HFFc6 (cell line): ENCODE data around the gene SPIN3. TPM values are rescaled to one million over a fixed set of nuclear protein-coding genes. Genes with fewer than 3 reads are reported as not detected.
"Not testable (repeated sequence)": the region's sequence is repeated elsewhere in the genome, so short reads cannot be mapped to it uniquely, and the experiment has no call there.

ENCODE experiments used
- DNase-seq: peaks from one replicate; pipeline ENCODE4 v3.0.0-alpha.2; 2018
- H3K27ac Mint-ChIP-seq: 2 replicates; pipeline ENCODE4 v1.8.0; 2020; ENCODE audit warnings: mild to moderate bottlenecking, mixed read lengths
- H3K27me3 Mint-ChIP-seq: 2 replicates; pipeline ENCODE4 v1.8.0; 2021; ENCODE audit warnings: mild to moderate bottlenecking, moderate library complexity, mixed read lengths; ENCODE audit not compliant: insufficient read depth
- H3K36me3 Mint-ChIP-seq: 2 replicates; pipeline ENCODE4 v1.8.0; 2021; ENCODE audit warnings: low read depth, mixed read lengths
- H3K4me1 Mint-ChIP-seq: 2 replicates; pipeline ENCODE4 v1.8.0; 2020; ENCODE audit warnings: low read depth, mixed read lengths
- H3K4me3 Mint-ChIP-seq: 2 replicates; pipeline ENCODE4 v1.8.0; 2020; ENCODE audit warnings: mild to moderate bottlenecking, moderate library complexity, mixed read lengths
- H3K9me3 Mint-ChIP-seq: 2 replicates; pipeline ENCODE4 v1.8.0; 2020; ENCODE audit warnings: mild to moderate bottlenecking, mixed read lengths
- CTCF ChIP-seq: fragments of 200-600 bp; sonication (generic); IDR thresholded peaks from 2 replicates; pipeline ENCODE4 v1.5.0; 2021; ENCODE audit warnings: antibody characterized with exemption, mild to moderate bottlenecking
- long read RNA-seq: library from polyadenylated mRNA; unstranded; transcript quantifications from one replicate; pipeline ENCODE4 v2.0.0, GENCODE V29; 2019
- total RNA-seq, 6 experiments: library from RNA; stranded (reverse); fragmentation: NEBNext Ultra II Directional; extraction: Animal tissue kit (Norgen Biotek cat#: 25700); gene quantifications; 2 replicates in 1 of 6; 3 replicates in 5 of 6; pipeline ENCODE4 v1.2.3, GENCODE V29; 2021

SPIN3 gene
- 1 to 10 TPM; 6.3 to 8.1 (median 7.2) TPM for total RNA-seq
- long read RNA-seq, full-length matches to known transcripts, result 4 of 4 reads
- long read RNA-seq, partial matches to known transcripts, result 0 of 4 reads
- long read RNA-seq, other reads (novel, unspliced or antisense), result 0 of 4 reads

DNA sequence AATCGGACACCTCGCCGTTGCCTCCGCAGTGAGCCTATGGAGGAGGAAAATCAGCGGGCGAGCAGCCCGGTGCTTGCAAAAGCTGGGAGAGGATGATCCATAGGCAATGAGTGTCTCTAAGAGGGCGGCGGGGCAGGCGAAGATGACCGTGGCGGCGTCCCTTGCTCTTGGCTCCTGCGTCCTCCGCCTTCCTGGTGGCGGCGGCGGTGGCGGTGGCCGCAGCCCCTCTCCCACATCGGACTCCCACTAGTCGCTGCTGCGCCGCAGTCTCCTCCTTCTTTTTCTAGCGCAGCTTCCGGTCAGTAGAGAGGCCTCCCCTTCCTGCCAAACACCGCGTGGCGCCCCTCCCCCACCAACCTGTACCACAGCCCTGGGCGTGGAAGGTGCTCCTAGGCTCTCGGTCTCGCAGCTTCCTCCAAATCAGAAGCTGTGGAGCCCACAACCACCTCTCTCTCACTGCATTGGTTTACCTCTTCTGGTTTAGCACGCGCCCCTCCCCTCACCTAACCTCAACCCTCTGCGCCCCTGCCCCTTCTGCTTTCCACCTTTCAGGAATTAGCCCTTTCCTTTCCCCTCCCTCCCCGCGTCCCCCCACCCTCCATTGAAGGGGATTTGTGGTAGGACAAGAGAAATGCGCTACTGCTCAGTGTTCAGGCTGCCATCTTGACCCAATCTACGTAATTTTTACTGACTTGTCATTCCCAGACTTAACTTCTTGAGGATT, at the start of gene SPIN3:
Gene SPIN3, minus strand, starts transcription at position 271 of the 724 bp plus-strand sequence. CDS start 594 bp downstream, outside the sequence.
- H3K27me3 Mint-ChIP-seq, result peaks cover 2% of the 10 kb centered on the region; the same call in 1 of the 2 replicates
- H3K4me3 Mint-ChIP-seq, result peak within 1 kb of the TSS; percentile 94
- H3K27ac Mint-ChIP-seq, result peak within 1 kb of the TSS; percentile 93
- H3K4me1 Mint-ChIP-seq, result peaks cover 22% of the 10 kb centered on the region
- no peak for TF ChIP-seq CTCF
- peaks cover 8% of the 10 kb centered on the region for H3K36me3 Mint-ChIP-seq
- peak; percentile 45 for DNase-seq
- no peaks in the 10 kb centered on the region for H3K9me3 Mint-ChIP-seq

DNA sequence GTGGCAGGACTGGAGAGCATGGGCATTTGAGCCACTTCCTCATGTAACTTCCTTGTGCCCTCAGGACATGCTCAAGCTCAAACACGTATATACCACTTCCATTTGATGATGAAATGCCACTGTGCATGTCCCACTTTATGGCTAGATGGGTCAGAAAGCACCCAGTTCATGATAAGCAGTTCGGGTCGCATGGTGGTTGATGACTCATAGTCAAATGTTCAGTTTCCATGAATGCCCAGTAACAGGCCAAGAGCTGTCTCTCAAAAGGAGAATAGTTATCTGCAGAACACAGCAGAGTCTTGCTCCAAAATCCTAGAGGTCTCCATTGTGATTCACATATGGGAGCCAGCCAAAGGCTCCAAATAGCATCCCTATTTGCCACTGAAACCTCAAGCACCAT, 48.9 kb upstream of the SPIN3 start:
- Mint-ChIP-seq H3K9me3 (no peaks in the 10 kb centered on the region), H3K27ac (no peak overlapping the region), H3K36me3 (no peaks in the 10 kb centered on the region), H3K4me1 (no peaks in the 10 kb centered on the region), H3K4me3 (no peak overlapping the region), H3K27me3 (no peaks in the 10 kb centered on the region)
- no peak for DNase-seq
- no peak for TF ChIP-seq CTCF

DNA sequence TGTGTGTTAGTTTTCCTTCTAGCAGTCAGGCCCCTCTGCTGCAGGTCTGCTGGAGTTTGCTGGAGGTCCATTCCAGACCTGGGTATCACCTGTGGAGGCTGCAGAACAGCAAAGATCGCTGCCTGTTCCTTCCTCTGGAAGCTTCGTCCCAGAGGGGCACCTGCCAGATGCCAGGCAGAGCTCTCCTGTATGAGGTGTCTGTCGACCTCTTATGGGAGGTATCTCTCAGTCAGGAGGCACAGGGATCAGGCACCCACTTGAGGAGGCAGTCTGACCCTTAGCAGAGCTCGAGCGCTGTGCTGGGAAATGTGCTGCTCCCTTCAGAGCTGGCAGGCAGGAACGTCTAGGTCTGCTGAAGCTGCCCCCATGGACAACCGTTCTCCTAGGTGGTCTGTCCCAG, 41.9 kb upstream of the SPIN3 start:
- not testable (repeated sequence) for DNase-seq, H3K4me1 Mint-ChIP-seq, H3K27ac Mint-ChIP-seq, H3K9me3 Mint-ChIP-seq, H3K27me3 Mint-ChIP-seq, H3K4me3 Mint-ChIP-seq, H3K36me3 Mint-ChIP-seq

- no peak for DNase-seq
- Mint-ChIP-seq H3K27ac (peak overlapping the region; percentile 93), H3K36me3 (peaks cover 8% of the 10 kb centered on the region), H3K4me3 (peak overlapping the region; percentile 94), H3K27me3 (peaks cover 2% of the 10 kb centered on the region; the same call in 1 of the 2 replicates), H3K9me3 (no peaks in the 10 kb centered on the region), H3K4me1 (peaks cover 22% of the 10 kb centered on the region)
- TF ChIP-seq CTCF, result no peak
These were observed 718 bp downstream of the SPIN3 start for GRCh38 chrX:56994375-56995270.

GRCh38 chrX:56987741-56988140, 7.6 kb downstream of the SPIN3 start:
- DNase-seq, result no peak
- H3K4me3 Mint-ChIP-seq, result no peak overlapping the region
- no peak overlapping the region for H3K27ac Mint-ChIP-seq
- H3K27me3 Mint-ChIP-seq, result no peaks in the 10 kb centered on the region
- TF ChIP-seq CTCF, result no peak
- H3K9me3 Mint-ChIP-seq, result no peaks in the 10 kb centered on the region
- no peaks in the 10 kb centered on the region for H3K4me1 Mint-ChIP-seq
- no peaks in the 10 kb centered on the region for H3K36me3 Mint-ChIP-seq
